ENCODE results near the gene SEMA3C.

The SEMA3C gene

DNA sequence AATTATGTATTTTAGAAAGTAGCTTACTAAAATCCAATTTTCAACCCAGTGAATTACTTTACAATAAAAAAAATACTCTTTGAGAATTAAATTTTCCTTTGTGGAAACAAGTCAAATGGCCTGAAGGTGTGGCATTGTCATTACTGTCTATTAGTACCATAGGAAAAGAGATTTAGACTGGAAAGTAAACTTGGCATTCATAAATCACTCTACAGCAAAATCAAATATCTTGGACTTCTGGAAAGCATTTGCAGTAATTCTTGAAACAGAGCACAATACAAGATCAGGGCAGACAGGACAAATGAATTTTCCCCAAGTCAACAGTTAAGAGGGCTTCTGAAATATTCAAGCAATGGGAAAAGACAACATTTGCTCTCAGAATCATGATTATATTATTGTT lies 28.0 kb upstream of the SEMA3C start:
- Histone ChIP-seq H3K27me3 (ENCODE audit: control insufficient read depth, low read length) (no peaks in the 10 kb centered on the region), H3K9me2 (replicated peaks; ENCODE audit: control insufficient read depth, low read length) (no peaks in the 10 kb centered on the region), H3K9me3 (ENCODE audit: control insufficient read depth, insufficient read depth, low read length) (peaks cover 4% of the 10 kb centered on the region; the same call in 1 of the 2 replicates), H3K4me1 (ENCODE audit: control insufficient read depth, low read length) (no peaks in the 10 kb centered on the region), H3K27ac (ENCODE audit: low read depth, low read length) (no peak overlapping the region), H3F3A (ENCODE audit: control insufficient read depth, insufficient read depth) (no peaks in the 10 kb centered on the region), H3K36me3 (ENCODE audit: control insufficient read depth, low read length) (no peaks in the 10 kb centered on the region), H3K4me3 (ENCODE audit: low read length) (no peak overlapping the region), H3K79me2 (ENCODE audit: control insufficient read depth, low read length) (no peaks in the 10 kb centered on the region), H4K20me1 (ENCODE audit: control insufficient read depth, insufficient read depth, low read depth, low read length) (no peaks in the 10 kb centered on the region), H3K4me2 (ENCODE audit: low read length) (no peak overlapping the region)
- TF ChIP-seq, protein P1, sequence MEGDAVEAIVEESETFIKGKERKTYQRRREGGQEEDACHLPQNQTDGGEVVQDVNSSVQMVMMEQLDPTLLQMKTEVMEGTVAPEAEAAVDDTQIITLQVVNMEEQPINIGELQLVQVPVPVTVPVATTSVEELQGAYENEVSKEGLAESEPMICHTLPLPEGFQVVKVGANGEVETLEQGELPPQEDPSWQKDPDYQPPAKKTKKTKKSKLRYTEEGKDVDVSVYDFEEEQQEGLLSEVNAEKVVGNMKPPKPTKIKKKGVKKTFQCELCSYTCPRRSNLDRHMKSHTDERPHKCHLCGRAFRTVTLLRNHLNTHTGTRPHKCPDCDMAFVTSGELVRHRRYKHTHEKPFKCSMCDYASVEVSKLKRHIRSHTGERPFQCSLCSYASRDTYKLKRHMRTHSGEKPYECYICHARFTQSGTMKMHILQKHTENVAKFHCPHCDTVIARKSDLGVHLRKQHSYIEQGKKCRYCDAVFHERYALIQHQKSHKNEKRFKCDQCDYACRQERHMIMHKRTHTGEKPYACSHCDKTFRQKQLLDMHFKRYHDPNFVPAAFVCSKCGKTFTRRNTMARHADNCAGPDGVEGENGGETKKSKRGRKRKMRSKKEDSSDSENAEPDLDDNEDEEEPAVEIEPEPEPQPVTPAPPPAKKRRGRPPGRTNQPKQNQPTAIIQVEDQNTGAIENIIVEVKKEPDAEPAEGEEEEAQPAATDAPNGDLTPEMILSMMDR (IDR thresholded peaks at IDR 0.05; ENCODE audit: low read depth, low read length, poor library complexity, severe bottlenecking) = no peak
- no peak for TF ChIP-seq EZH2phosphoT487 (IDR thresholded peaks at IDR 0.05; ENCODE audit: borderline replicate concordance, low read length)

DNA sequence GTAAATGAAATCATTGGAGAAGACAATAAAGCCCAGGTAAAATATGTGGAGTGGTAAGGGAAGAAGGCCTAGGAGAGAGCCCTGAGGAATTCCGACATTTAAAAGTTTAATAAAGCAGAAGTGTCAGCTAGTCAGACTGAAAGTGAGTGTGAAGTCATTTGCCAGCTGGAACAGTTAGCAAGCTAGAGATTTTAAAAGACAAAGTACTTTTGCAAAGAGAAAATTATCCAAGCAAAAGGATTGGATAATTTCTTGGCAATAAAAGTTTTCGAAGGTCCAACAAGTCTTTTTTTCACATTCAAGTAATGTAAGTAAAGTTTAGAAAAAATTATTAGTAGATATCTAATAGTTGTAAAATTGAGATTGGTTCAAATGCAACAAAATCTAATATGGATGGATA lies 27.1 kb upstream of the SEMA3C start:
- H3K9me3 ChIP-seq (ENCODE audit: control insufficient read depth, insufficient read depth, low read length) = peaks cover 4% of the 10 kb centered on the region; the same call in 1 of the 2 replicates
- H3K27ac ChIP-seq (ENCODE audit: low read depth, low read length) = no peak overlapping the region
- H3F3A ChIP-seq (ENCODE audit: control insufficient read depth, insufficient read depth) = no peaks in the 10 kb centered on the region
- no peak for TF ChIP-seq EZH2phosphoT487 (IDR thresholded peaks at IDR 0.05; ENCODE audit: borderline replicate concordance, low read length)
- TF ChIP-seq, protein P1 (IDR thresholded peaks at IDR 0.05; ENCODE audit: low read depth, low read length, poor library complexity, severe bottlenecking) = no peak
- no peaks in the 10 kb centered on the region for H3K27me3 ChIP-seq (ENCODE audit: control insufficient read depth, low read length)
- no peaks in the 10 kb centered on the region for H3K9me2 ChIP-seq (replicated peaks; ENCODE audit: control insufficient read depth, low read length)
- H4K20me1 ChIP-seq (ENCODE audit: control insufficient read depth, insufficient read depth, low read depth, low read length) = no peaks in the 10 kb centered on the region
- H3K4me1 ChIP-seq (ENCODE audit: control insufficient read depth, low read length) = no peaks in the 10 kb centered on the region
- no peak overlapping the region for H3K4me2 ChIP-seq (ENCODE audit: low read length)
- H3K36me3 ChIP-seq (ENCODE audit: control insufficient read depth, low read length) = no peaks in the 10 kb centered on the region
- H3K79me2 ChIP-seq (ENCODE audit: control insufficient read depth, low read length) = no peaks in the 10 kb centered on the region
- no peak overlapping the region for H3K4me3 ChIP-seq (ENCODE audit: low read length)

DNA sequence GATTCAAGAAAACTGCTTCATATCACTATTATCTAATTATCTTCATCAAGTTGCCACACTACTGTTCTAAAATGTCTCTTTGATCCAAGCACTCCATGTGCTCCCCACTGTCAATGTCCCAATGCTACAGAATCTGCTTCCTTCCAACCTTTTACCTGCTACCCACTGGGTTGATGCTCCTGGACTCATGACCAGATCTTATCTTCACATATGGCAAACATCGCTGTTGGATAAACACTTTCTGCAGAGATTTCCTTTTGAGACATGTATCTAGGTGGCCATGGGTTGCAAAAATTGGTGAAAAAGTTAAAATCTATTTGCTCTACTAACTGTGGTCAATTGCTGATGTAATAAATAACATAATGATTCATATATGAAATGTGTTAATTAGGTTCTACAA lies 24.5 kb upstream of the SEMA3C start:
- Histone ChIP-seq H3K9me3 (ENCODE audit: control insufficient read depth, insufficient read depth, low read length) (no peaks in the 10 kb centered on the region), H3K36me3 (ENCODE audit: control insufficient read depth, low read length) (no peaks in the 10 kb centered on the region), H3K4me2 (ENCODE audit: low read length) (no peak overlapping the region), H3K4me1 (ENCODE audit: control insufficient read depth, low read length) (no peaks in the 10 kb centered on the region), H3K9me2 (replicated peaks; ENCODE audit: control insufficient read depth, low read length) (no peaks in the 10 kb centered on the region), H3K27me3 (ENCODE audit: control insufficient read depth, low read length) (no peaks in the 10 kb centered on the region), H3K27ac (ENCODE audit: low read depth, low read length) (no peak overlapping the region), H3F3A (ENCODE audit: control insufficient read depth, insufficient read depth) (no peaks in the 10 kb centered on the region), H4K20me1 (ENCODE audit: control insufficient read depth, insufficient read depth, low read depth, low read length) (no peaks in the 10 kb centered on the region), H3K79me2 (ENCODE audit: control insufficient read depth, low read length) (no peaks in the 10 kb centered on the region), H3K4me3 (ENCODE audit: low read length) (no peak overlapping the region)
- TF ChIP-seq, protein P1 (IDR thresholded peaks at IDR 0.05; ENCODE audit: low read depth, low read length, poor library complexity, severe bottlenecking) = no peak
- no peak for TF ChIP-seq EZH2phosphoT487 (IDR thresholded peaks at IDR 0.05; ENCODE audit: borderline replicate concordance, low read length)

Measured in DOHH2 (cell line).